ENCODE measurements around the gene TEAD1.

DNA sequence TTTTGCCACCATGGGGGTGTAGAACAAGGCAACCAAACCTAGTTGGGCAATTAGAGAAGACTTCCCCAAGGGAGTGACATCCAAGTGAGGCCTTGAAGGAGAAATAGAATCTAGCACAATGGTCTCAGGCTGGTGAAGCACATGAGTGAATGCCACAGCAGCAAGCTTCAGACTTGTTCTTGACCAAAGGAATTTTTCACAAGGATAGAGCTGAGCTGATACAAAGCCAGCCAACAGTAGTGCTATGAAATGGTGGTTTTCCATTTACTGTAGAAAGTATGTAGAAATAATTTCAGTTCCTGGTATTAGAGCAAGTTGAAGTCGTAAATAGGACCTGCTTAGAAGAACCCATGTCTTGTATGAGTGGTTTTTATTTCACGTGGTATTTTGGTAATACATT lies 186.6 kb downstream of the TEAD1 start:
- TF ChIP-seq, protein P1, sequence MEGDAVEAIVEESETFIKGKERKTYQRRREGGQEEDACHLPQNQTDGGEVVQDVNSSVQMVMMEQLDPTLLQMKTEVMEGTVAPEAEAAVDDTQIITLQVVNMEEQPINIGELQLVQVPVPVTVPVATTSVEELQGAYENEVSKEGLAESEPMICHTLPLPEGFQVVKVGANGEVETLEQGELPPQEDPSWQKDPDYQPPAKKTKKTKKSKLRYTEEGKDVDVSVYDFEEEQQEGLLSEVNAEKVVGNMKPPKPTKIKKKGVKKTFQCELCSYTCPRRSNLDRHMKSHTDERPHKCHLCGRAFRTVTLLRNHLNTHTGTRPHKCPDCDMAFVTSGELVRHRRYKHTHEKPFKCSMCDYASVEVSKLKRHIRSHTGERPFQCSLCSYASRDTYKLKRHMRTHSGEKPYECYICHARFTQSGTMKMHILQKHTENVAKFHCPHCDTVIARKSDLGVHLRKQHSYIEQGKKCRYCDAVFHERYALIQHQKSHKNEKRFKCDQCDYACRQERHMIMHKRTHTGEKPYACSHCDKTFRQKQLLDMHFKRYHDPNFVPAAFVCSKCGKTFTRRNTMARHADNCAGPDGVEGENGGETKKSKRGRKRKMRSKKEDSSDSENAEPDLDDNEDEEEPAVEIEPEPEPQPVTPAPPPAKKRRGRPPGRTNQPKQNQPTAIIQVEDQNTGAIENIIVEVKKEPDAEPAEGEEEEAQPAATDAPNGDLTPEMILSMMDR (IDR thresholded peaks at IDR 0.05): no peak
- TF ChIP-seq POLR2A (IDR thresholded peaks at IDR 0.05): no peak
- TF ChIP-seq EP300 (IDR thresholded peaks at IDR 0.05): no peak
